GM10266 (cell line): ENCODE data around the gene CSAD.

Experiments used
- DNase-seq: peaks from one replicate; pipeline ENCODE4 v3.0.0; 2012; ENCODE audit errors: extremely low spot score
- TF ChIP-seq, protein P1 (sequence below): IDR thresholded peaks from 2 replicates; pipeline ENCODE4 v1.5.1; 2012; ENCODE audit warnings: mild to moderate bottlenecking, low read depth; ENCODE audit not compliant: control insufficient read depth, insufficient read depth; ENCODE audit errors: missing control alignments

Gene CSAD

DNA sequence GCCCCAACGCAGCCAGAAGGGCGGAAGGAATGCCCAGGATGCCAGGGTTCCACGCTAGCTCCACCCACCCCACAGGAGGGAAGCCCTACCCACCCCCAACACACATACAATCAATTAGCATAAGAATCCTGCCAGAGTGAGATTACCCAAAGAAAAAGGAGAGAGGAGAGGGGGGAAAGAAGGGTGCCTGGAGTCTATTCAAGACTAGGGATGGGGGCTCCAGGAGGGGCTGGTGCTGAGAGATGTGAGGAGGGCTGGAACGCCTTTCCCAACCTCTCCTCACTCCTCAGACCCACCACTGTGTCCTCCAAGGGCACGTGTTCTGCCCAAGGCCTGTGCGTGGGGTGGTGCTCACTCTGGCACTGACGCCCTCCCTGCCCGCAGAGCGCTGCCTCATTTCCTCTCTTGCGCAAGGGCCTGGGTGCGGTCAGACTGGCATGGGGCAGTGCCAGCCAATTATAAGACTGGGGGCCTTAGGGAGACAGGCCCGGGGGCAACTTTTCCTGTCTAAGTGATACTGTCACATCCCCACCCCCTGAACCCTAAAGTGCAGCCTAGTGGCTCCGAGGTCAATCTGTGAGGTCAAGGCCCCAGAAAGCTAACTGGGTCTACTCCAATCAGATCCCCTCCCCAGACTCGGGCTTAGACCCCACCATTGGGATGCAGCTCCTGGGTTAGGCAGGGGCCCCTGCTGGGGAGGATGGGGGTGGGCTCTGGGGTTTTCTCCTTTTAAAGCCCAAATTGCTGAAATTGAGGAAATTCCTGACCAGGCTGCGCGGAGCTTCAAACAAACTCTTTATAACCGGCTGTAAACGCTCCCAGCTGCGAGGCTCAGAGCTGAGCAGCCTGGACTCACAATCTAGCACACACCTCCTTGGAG, 36.6 kb upstream of the CSAD start:
- no peak for DNase-seq
- TF ChIP-seq, protein P1, sequence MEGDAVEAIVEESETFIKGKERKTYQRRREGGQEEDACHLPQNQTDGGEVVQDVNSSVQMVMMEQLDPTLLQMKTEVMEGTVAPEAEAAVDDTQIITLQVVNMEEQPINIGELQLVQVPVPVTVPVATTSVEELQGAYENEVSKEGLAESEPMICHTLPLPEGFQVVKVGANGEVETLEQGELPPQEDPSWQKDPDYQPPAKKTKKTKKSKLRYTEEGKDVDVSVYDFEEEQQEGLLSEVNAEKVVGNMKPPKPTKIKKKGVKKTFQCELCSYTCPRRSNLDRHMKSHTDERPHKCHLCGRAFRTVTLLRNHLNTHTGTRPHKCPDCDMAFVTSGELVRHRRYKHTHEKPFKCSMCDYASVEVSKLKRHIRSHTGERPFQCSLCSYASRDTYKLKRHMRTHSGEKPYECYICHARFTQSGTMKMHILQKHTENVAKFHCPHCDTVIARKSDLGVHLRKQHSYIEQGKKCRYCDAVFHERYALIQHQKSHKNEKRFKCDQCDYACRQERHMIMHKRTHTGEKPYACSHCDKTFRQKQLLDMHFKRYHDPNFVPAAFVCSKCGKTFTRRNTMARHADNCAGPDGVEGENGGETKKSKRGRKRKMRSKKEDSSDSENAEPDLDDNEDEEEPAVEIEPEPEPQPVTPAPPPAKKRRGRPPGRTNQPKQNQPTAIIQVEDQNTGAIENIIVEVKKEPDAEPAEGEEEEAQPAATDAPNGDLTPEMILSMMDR: no peak

DNA sequence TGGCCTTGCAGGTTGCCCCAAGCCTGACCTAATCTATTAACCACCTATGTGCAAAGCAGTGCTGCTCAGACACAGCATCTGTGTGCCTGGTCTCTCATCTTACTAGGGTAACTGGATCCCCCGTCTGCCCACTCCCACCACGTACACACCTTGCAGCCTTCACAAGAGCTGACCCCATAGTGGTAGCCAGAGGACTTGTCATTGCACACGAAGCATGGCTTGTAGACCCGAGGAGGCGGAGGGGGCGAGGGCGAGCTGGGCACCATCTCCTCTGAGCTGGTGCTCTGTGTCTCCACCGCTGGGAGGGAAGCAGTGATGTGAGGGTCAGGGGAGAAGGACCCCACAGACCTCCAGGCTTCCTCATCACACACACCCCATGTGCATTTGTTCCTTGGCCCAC, 34.8 kb upstream of the CSAD start:
- TF ChIP-seq, protein P1: no peak
- DNase-seq: no peak

DNA sequence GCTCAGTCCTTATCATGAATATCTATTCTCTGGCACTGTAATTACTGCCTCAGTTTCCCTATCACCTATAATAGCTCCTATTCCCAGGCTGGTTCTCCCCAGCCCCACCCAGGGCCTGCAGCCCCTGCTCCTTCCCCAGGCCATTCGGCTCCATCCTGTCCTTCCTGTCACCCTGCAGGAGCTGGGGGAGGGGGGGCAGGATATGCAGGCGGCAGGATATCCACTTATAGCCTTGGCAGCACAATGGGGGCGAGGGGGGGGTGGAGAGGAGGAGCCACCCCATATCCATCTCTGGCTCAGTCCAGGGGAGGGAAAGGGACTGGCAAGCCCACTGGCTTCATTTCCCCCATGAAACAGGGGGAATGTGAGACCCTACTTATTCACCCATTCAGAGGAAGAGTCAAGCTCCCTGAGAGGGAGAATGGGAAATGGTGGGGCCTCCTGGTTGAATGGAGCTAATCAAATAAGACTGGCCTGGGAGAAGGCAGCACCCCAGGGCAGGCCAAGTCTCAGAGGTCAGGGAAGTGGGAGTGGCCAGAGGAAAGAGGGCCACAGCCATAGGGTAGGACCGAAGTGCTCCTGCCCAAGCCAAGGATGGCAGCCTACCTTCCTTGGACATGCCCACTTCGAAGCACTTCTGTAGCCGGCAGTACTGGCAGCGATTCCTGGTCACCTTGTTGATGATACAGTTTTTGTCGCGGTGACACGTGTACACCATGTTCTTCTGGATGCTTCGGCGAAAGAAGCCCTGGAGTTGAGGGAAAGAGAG, 34.1 kb upstream of the CSAD start:
- TF ChIP-seq, protein P1: no peak
- no peak for DNase-seq

DNA sequence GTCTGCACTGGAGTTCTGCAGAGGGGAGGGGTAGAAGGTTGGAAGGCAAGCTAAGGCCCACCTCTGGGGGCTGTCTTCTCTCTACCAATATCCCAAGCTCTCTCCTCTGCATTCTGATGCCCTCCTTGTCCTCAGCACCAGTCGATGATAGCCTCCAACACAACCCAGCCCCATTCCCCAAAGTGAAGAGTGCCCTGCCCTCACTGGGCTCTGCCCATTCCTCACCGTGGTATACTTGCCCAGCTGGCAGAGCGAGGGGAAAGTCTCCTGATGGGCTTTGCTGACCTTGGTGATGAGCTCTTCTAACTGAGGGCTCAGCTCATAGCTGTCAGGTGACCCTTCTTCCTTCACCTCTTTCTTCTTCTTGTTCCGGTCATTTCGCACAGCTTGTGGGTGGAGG, 33.5 kb upstream of the CSAD start:
- TF ChIP-seq, protein P1: no peak
- no peak for DNase-seq

DNA sequence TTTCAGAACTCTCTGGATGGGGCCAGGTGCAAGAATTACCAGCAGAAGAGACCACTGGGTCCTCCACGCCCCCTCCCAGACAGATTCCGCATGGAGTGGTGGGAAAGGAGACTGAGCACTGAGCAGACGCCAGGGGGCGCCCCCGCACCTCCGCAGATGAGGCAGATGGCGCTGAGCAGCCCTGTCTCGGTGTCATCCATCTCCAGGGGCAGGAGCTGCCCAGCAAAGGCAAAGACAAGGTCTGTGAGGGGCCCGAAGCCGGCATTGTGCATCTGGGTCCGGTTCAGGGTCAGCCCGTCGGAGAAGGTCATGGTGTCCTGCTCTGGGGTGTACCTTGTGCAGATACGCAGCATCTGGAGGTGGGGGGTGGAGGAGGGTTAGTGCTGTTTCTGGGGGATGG, 32.6 kb upstream of the CSAD start:
- DNase-seq: peak; percentile 84
- TF ChIP-seq, protein P1: peak; percentile 94

DNA sequence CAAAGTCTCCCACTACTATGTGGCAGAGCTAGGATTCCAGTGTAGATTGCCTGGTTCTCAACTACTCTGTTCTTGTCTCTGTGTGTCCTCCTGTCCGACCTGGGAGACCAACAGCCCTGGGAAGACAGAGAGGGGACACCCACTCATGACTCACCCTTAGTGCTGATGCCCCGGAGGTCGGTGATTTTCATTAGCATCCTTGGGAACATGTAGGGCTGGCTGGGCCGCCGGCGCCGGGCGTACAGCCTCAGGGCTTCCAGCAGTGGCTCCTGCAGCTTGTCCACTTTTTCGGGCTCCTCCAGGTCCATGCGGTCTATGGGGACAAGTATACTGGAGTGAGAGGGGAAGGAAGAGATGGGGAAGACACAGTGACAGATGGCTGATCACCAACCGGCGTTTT, 32.2 kb upstream of the CSAD start:
- TF ChIP-seq, protein P1: no peak
- DNase-seq: no peak
